Activated naive CD4-positive, alpha-beta T cell treated with anti-CD3 and anti-CD28 coated beads, Interleukin-2, amount 10 ng/mL, durations not matched to agents 5 hours and 36 hours (primary cell): ENCODE data around the gene RAB29. TPM values are rescaled to one million over a fixed set of nuclear protein-coding genes. Genes with fewer than 3 reads are reported as not detected.

ENCODE experiments used
- total RNA-seq, 2 experiments: library from RNA; stranded (reverse); gene quantifications; one replicate each; pipeline ENCODE4 v1.2.3, GENCODE V29; 2021

Gene RAB29, protein sequence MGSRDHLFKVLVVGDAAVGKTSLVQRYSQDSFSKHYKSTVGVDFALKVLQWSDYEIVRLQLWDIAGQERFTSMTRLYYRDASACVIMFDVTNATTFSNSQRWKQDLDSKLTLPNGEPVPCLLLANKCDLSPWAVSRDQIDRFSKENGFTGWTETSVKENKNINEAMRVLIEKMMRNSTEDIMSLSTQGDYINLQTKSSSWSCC
- total RNA-seq = 10 to 100 TPM; 53.4 to 56.5 TPM

GRCh38 chr1:205775015-205775716, at the start of gene RAB29:
Gene RAB29, minus strand, starts transcription at chr1:205775482. Its CDS starts 526 bp downstream, at chr1:205774956.

GRCh38 chr1:205812878-205813754, 37.8 kb upstream of the RAB29 start, which contains the start of gene SLC41A1:
Gene SLC41A1, minus strand, starts transcription at chr1:205813198. Its CDS starts 2,757 bp downstream, at chr1:205810441.

GRCh38 chr1:205750138-205751035, 24.9 kb downstream of the RAB29 start, which contains the start of gene NUCKS1:
Gene NUCKS1, minus strand, starts transcription at chr1:205750182. Its CDS starts 209 bp downstream, at chr1:205749973.

Other genes starting within 250 kb of the RAB29 start
- gene ELK4, start 143.5 kb downstream of the RAB29 start, total RNA-seq = 10 to 100 TPM; 94.8 to 98.1 TPM
- gene SLC45A3, start 95.0 kb downstream of the RAB29 start, total RNA-seq = under 1 TPM in 1 of 2 experiments, not detected in 1; 0.05 TPM
- gene NUCKS1, start 25.3 kb downstream of the RAB29 start, total RNA-seq = 100 to 1,000 TPM; 178 to 187 TPM
- gene SLC41A1, start 37.7 kb upstream of the RAB29 start, total RNA-seq = 10 to 100 TPM; 10.8 to 11.5 TPM
- under 1 TPM; 0.71 to 0.82 TPM for gene PM20D1, start 74.7 kb upstream of the RAB29 start, total RNA-seq
- gene SLC26A9, start 168.0 kb upstream of the RAB29 start, total RNA-seq = not detected
- gene RAB7B, start 227.9 kb upstream of the RAB29 start, total RNA-seq = not detected
- not detected for gene CTSE, start 248.4 kb upstream of the RAB29 start, total RNA-seq